B cell (primary cell): ENCODE data around the gene PTPRO.

Experiments used
- EZH2 ChIP-seq: IDR thresholded peaks from 2 replicates; pipeline ENCODE4 v1.6.1; 2012; ENCODE audit warnings: borderline replicate concordance, low read depth, mild to moderate bottlenecking, moderate library complexity, low read length; ENCODE audit not compliant: insufficient read depth, poor library complexity, severe bottlenecking
- TF ChIP-seq, protein P1 (sequence below): fragments of 200-600 bp; IDR thresholded peaks from one replicate; pipeline ENCODE4 v1.8.0; 2022; ENCODE audit warnings: antibody characterized with exemption, mild to moderate bottlenecking

DNA sequence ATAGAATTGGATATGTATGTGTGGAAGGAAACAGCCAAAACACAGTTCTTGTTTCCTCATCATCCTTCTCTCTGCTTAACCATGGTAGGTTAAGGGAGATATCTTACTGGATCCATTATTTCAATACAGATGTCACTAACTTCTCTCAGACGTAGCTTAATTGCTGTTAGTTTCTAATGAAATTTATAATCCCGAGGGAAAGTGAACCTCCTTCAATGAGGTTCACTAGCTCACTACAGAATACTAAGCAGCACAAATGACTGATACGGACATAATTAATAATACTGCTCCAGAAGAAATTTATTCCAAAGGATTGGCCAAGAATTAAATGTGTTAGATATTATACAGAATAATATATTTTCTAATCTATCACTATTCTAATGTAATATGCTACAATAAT is 28.6 kb upstream of the PTPRO start:
- TF ChIP-seq EZH2: no peak
- TF ChIP-seq, protein P1, sequence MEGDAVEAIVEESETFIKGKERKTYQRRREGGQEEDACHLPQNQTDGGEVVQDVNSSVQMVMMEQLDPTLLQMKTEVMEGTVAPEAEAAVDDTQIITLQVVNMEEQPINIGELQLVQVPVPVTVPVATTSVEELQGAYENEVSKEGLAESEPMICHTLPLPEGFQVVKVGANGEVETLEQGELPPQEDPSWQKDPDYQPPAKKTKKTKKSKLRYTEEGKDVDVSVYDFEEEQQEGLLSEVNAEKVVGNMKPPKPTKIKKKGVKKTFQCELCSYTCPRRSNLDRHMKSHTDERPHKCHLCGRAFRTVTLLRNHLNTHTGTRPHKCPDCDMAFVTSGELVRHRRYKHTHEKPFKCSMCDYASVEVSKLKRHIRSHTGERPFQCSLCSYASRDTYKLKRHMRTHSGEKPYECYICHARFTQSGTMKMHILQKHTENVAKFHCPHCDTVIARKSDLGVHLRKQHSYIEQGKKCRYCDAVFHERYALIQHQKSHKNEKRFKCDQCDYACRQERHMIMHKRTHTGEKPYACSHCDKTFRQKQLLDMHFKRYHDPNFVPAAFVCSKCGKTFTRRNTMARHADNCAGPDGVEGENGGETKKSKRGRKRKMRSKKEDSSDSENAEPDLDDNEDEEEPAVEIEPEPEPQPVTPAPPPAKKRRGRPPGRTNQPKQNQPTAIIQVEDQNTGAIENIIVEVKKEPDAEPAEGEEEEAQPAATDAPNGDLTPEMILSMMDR: no peak
